ENCODE results near the gene TASP1.
"Not testable (repeated sequence)": the region's sequence is repeated elsewhere in the genome, so short reads cannot be mapped to it uniquely, and the experiment has no call there.

TASP1 gene

DNA sequence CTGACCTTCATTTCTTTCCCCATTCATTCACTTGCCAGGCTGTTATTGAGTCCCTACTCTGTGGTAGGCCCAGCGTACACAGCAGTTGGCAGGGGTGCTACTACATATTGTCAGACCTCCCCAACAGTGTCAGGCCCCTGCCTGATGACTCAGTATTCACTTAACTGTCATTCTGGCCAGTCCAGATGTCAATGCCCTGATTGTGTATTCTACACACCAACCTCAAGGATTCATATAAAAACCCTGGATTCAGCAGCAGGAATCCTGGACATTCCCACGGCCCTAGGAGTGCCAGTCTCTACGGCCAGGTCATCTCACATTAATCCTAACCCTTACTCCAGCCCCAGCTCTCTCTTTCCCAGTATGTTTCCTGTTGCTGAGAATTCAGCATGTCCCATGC is 151.5 kb downstream of the TASP1 start:
- DNase-seq = no peak

DNA sequence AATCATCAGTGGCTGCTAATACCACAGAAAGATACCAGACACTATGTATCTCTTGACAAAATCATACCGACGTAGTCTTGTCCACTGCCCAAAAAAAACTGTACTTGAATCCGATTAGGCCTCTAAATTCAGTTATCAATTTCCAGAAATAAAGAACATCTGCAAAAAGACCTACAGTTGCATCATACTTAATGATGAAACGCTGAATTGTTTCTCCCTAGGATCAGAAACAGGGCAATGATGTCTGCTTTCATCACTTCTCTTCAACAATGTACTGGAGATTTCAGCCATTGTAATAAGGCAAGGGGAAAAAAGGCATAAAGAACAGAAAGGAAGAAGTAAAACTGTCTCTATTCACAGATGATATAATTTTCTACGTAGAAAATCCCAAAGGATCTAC is 152.0 kb downstream of the TASP1 start:
- no peak for DNase-seq

DNA sequence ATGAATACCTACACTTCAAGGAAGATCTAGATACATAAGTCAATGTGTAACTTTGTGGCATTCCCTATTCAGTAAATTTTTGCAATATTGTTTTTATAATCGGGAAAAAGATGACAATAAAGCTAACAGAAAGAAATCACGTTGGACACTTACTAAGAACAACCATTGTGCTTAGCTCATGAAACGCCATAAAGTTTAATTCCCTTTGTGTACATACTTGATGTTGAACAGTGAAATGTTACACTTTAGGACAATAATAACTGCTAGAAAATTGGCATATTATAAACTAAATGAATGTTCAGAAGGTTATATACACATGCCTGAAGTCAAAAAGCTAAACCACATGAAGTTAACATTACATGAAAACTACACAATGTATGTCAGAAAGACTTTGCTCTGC is 153.2 kb downstream of the TASP1 start:
- DNase-seq = no peak

DNA sequence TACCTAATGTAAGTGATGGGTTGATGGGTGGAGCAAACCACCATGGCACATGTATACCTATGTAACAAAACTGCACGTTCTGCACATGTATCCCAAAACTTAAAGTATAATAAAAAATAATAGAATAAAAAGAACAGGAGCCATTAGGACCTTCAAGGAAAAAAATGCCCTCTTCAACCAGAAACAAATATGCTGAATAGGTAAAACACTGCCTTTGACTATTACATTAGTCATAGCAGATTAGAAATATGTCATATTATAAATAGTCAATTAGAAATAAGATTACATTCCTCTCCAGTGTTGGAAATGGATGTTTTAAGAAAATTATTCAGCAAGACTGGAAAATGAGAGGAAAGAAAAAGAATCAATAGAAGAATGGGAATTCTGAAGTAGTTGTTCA is 153.7 kb downstream of the TASP1 start:
- not testable (repeated sequence) for DNase-seq

DNA sequence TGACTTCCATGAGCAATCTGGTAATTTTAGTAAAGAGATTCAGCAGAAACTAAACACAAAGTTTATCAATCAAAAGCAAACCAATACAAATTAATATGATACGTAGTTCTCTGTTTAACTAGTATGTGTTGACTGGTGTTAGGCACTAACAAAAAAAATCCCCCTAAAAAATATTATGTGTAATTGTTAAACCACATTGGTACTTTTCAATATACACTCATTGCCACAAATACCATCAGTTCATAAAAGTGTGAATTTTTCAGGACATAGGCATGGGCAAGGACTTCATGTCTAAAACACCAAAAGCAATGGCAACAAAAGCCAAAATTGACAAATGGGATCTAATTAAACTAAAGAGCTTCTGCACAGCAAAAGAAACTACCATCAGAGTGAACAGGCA is 155.3 kb downstream of the TASP1 start:
- DNase-seq = not testable (repeated sequence)

DNA sequence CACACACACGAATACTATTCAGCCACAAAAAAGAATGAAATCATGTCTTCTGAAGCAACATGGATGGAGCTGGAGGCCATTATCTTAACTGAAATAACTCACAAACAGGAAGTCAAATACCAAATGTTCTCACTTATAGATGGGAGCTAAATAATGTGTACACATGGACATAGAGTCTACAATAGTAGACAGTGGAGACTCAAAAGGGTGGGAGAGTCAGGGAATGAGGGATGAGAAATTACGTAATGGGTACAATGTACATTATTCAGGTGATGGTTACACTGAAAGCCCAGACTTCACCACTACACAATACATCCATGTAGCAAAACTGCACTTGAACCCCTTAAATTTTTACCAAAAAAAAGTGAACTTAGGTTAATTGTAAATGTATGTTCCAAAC is 160.4 kb downstream of the TASP1 start:
- no peak for DNase-seq

DNA sequence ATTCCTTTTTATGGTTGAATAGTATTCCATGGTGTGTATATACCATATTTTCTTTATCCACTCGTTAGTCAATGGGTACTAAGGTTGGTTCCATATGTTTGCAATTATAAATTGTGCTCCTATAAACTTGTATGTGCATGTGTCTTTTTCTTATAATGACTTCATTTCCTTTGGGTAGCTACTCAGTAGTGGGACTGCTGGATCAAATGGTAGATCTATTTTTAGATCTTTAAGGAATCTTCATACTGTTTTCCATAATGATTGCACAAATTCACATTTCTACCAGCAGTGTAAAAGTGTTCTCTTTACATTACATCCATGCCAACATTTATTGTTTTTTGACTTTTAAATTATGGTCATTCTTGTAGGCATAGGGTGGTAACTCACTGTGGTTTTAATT is 164.3 kb downstream of the TASP1 start:
- no peak for DNase-seq

DNA sequence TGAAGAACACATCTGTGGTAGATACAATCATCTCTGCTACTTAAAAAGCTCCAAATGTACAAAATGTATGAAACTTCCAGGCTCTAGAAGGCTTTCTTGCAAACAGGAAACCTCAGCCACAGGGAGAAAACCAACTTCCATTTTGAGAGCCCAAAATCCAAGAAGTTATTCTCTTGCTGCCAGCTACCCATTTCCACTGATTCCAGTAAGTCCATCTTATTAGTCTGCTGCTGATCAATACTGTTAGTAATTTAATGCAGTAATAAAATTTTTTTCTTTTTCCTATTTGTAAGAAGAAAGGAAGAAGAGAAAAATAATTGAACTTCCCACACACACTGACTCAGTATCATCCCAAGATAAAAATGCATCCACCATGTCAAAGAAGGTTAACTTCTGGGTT is 169.5 kb downstream of the TASP1 start:
- no peak for DNase-seq

DNA sequence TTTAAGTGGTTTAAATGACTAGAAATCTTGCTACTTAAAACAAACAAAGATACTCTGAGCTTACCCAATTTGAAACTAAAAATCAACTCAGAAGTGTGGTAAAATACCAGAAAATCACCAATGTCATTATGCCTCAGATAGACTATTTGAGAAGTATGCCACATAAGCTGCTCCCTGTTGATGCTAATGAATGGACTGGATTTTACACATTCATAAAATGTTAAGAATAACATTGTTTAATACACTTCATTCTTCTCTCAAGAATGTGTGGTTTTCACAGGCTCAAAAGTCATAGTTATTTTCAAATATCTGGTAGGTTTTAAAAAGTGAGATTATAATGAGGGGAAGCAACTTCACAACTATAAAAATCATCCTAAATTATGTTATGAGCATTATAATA is 170.6 kb downstream of the TASP1 start:
- no peak for DNase-seq

DNA sequence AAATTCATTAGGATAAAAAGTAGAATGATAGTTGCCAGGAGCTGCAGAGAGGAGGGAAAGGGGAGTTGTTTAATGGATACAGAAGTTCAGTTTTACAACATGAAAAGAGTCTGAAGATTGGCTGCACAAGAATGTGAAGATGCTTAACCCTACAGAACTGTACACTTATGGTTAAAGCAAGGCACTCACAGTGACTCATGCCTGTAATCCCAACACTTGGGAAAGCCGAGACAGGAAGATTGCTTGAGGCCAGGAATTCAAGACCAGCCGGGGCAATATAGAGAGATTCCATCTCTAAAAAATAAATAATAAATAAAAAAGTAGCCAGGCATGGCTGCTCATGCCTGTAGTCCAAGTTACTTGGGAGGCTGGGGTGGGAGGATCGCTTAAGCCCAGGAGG is 174.0 kb downstream of the TASP1 start:
- DNase-seq = no peak

DNA sequence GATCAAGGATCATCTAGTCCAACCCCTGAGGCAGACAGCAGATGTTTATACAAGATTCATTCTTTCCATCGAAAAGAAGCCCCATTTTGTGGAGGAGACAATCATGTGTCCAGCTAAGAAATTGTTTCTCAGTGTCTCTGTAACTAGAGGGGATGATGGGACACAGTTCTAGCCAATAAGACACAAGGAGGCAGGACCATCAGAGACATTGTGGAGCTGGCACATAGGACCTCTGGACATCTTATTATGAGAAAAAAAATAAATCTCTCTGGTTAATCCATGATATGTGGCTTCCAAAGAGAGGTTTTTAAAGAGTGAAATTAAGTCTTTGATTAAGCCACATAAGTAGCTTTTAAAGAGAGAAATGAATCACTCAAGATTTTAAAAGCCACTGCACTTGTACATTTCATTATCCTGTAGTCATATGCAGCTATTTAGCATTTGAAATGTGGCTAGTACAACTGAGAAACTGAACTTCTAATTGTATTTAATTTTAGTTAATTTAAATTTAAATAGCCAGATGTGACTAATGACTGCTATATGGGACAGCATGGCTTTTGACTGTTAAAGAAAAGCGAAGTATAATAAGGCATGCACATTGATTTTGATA is 176.8 kb downstream of the TASP1 start:
- no peak for DNase-seq

DNA sequence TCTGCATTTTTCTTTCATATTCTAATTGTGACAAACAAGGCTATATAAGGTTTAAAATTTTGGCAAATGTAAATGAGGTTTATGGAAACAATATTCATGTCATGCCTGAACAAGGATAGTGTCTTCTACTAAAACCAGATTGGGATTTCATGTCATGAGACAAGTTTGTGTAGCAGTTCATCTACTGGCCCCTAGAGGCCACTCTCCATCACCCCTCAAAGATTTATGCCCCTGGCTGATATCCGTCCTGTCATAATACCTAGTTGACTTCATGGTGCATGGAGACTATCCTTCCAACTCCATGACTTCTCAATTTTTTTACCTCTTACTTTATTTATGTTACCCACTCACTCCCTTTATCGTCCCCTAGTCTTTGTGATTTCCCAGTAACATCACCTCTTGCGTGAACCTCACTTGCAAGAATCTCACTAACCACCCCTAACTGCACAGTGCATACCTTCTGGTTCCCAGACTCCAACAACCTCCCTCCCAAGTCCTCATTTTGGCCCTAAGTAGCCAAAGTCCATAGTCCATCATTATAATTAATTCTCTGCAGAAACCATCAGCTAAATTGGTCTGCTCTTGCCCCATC is 179.8 kb downstream of the TASP1 start:
- no peak for DNase-seq

DNA sequence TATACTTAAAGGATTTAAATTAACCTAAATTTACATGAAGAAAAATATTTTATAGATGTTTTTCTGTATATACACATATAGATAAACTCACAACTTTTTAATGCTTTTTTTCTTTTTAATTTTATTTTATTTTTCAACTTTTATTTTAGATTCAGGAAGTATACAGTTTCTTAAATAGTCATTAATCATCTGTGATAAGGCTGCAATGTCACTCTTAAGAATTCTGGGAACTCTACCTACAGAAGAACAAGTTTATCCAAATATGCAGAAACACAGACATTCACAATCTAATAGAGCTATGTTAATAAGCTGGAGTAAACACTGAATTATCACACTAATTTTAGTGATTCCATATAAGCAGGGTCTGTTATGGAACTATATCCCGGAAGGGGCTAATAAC is 181.2 kb downstream of the TASP1 start:
- no peak for DNase-seq

DNA sequence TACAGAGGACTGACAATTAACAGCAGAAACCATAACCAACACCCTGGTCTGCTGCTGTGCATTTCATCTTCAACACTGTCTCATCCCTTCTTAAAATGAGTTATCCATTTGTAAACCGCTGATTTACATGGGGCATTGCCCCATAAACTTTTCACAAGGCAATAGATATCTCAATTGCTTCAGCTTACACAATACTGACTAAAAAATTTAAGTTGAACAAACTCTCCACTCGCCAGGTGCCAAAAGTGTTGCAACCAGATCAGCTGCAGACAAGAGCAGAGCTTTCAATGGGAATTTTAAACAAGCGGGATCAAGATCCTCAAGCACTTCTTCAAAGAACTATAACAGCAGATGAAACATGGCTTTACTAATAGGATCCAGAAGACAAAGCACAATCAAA is 183.0 kb downstream of the TASP1 start:
- DNase-seq = no peak

DNA sequence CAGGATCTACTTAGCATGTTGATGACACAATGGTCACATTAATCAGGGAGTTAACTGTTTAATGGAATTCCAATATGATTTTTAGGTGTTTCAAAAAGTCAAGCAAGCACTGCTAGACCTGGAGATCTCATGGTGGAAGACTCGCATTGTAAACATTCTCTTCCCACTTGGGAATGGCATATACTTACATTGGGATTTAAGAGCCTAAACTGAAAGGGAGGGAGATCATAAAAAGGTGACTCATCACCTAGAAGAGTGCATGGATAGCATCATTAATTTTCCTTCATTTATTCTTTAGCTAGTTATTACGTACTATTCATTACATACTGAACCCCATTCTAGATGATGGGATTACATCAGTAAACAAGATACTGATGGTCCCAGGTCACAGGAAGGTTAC is 185.4 kb downstream of the TASP1 start:
- no peak for DNase-seq

DNA sequence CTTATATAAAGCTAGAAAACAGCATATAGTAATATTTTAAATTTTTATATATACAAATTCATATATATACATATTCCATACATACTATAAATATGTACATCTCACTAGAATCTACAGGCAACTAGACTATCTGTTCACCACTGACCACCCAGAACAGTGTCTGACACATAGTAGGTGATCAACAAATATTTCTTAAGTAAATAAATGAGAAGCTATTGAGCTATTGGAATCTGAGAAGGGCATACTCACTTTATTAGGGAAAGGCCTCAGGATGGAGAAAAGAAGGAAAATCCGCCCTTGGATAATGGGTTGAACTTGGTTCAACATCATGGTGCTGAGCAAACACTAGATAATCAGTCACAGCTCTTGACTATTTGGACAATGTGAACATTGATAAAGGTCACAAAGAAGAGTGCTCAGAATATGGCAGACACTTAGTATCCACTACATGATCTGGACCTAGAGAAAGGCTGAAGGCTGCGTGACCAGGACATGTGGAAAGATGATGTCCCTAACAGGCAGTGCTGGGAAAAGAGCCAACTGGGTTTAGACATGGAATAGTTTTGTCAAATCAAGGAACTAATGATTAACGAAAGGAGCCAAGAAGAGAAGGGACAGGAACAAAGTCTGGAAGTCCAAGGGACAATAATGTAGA is 186.1 kb downstream of the TASP1 start:
- DNase-seq = no peak

DNA sequence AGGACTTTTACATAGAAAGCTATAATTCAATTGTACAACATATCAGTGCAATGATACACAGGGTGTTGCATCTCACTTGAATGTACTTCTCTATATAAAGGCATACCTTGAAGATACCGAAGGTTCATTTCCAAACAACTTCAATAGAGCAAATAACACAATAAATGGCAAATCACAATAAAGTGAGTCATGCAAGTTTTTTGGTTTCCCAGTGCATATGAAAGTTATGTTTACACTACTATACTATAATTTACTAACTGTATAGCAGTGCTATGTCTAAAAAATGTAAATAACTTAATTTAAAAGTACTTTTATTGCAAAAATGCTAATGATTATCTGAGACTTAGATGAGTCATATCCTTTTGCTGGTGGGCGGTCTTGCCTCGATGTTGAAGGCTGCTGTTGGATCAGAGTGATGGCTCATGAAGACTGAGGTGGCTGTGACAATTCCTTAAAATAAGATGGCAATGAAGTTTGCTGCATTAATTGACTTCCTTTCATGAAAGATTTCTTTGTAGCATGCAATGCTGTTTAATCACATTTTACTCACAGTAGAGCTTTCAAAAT is 188.8 kb downstream of the TASP1 start:
- DNase-seq = no peak

DNA sequence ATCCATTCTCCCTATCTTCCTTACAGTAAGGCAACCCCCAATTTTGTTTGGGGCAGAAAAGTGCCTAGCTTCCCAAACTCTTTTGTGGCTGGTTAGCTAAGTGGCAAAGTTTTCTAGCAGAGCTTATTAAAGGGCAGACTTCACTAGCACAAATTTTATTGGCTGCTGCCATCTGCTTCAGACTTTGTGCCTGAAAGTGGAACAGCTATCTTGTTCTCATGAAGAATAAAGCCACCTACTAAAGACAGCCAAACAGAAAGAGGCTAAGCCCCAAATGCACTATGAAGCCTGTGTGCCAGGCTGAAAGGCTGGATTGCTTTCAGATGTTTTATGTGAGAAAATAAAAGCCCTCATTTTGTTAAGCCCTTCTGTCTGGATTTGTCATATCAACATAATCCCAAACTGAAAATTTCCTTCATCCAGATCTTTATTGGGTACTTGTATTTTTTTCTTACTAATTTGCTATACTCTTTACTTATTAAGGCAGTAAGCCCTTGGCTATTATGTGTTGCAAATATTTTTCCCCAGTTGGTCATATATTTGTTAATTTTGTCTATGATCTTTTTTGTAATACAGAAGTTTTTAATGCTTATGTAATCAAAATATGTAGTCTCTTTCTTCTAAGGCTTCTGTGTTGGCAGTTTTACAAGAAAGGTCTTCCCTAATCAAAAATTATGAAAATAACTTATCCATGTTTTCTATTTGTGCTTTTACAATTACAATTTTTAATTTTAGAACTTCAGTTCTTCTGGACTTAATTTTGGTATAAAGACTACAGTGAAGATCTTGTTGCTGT is 191.1 kb downstream of the TASP1 start:
- no peak for DNase-seq

DNA sequence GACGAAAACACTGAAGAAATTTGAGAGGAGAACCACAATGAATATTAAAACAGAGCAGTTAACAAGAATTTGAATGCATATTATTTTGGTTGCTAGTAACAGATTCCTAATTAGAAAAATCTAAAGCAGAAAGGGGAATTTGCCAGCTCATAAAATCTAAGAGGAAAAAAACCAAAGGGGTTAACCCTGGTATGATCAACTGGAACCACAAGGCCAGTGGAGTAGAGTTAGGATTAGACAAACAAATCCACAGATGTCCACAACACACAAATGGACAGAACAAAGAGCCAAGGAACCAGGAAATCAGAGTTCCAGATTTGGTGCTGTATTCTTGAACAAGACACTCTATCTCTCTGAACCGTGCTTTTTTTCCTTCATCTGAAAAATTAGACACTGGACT is 195.0 kb downstream of the TASP1 start:
- no peak for DNase-seq

DNA sequence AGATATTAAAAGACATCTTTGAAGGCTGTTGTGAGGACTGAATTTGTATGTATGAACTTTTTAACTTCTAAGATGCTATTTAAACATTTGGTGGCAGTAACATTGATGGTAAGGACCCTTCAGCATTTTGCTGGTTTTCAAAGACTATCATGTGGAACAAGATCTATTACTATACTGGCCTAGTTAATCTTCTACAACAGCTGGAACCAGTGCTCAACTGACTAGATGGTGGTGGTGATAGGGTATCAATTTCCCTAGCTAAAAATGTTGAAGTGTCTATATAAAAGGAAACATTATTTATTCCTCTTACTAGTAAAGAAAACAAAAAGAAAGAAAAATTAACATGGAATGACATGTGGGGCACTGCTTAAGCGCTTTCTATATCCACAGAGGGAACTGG is 195.7 kb downstream of the TASP1 start:
- DNase-seq = no peak

DNA sequence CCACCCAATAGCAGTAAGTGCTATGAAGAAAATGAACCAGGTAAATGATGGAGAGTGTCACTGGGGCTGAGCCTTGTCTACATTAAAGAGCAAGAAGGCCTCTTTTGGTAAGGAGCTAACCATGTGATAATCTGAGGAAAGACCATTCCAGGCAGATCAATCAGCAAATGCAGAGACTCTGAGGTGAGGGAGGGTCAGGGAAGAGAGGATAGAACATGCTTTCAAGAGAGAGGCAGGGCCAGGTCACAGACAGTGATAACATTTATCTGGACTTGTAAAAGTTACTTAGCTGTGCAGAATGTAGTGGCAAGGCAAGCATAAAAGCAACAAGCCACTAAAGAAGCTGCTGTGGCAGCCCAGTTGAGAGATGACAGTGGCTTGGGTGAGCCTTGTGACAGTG is 197.3 kb downstream of the TASP1 start:
- no peak for DNase-seq

DNA sequence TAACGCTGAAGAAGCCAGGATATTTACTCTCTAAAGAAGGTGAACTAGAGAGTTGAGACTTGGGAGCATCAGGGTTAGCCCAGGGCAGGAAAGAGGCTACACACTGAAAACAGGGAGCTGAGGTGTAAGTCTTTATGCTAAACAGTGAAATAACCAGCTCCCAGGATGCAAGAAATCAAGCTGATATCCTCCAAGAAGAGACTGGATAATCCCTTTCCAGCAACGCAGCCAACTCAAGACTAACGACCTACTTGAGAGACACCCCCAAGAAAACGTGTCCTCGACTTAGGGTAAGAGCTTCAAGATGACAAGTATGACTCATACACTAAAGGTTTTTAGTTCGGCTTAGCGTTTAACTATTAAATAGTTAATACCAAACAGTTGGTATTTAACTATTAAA is 202.2 kb downstream of the TASP1 start:
- DNase-seq = no peak

DNA sequence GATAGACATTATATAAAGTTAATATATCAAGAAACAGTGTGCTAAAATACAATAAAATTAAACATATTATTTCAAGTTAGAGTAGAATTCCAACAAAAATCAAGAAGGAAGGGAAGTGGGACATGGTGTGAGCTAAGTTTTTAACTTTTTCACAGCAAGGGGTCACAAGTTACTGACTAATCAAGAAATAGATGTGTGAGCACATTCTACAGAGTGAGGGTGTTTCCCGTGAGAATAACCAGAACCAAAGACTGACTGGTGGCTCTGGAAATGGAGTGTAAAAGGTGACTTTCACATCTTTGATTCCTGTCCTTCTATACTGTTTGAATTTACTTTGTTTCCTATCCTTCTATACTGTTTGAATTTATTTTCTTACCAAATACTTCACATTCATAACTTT is 206.6 kb downstream of the TASP1 start:
- no peak for DNase-seq
